GM12878 (cell line): ENCODE data around the gene SMARCA4. TPM values are rescaled to one million over a fixed set of nuclear protein-coding genes. Genes with fewer than 3 reads are reported as not detected.

ENCODE experiments used
- BMI1 ChIP-seq: fragments of 450-650 bp; IDR thresholded peaks from 2 replicates; pipeline ENCODE4 v1.6.1; 2016; ENCODE audit warnings: mild to moderate bottlenecking, moderate library complexity, borderline replicate concordance
- BRCA1 ChIP-seq: IDR thresholded peaks from 2 replicates; pipeline ENCODE4 v1.6.1; 2011; ENCODE audit warnings: low read depth, low read length, improper control_type of control experiment
- IKZF1 ChIP-seq: fragments of 450-650 bp; conservative IDR thresholded peaks from 2 replicates; pipeline ENCODE4 v1.6.1; 2017; ENCODE audit warnings: antibody characterized with exemption, mild to moderate bottlenecking
- IKZF2 ChIP-seq, 2 experiments: fragments of 450-650 bp; IDR thresholded peaks; 2 replicates each; pipeline ENCODE4 v1.6.1; 2017; ENCODE audit warnings: mild to moderate bottlenecking in 2 of 2, moderate library complexity in 2 of 2
- MEF2A ChIP-seq: IDR thresholded peaks from 2 replicates; pipeline ENCODE4 v1.6.1; 2011; ENCODE audit warnings: low read depth, mild to moderate bottlenecking, low read length, moderate library complexity; ENCODE audit not compliant: insufficient read depth
- MXI1 ChIP-seq: fragments of 150-350 bp; IDR thresholded peaks from 2 replicates; pipeline ENCODE4 v1.6.1; 2011; ENCODE audit warnings: low read depth, mild to moderate bottlenecking, inconsistent platforms, low read length, improper control_type of control experiment
- NFYB ChIP-seq: IDR thresholded peaks from 2 replicates; pipeline ENCODE4 v1.6.1; 2011; ENCODE audit warnings: low read depth, mild to moderate bottlenecking, low read length, improper control_type of control experiment, moderate library complexity; ENCODE audit not compliant: insufficient read depth
- NR2F1 ChIP-seq: fragments of 450-650 bp; conservative IDR thresholded peaks from 2 replicates; pipeline ENCODE4 v1.6.1; 2017; ENCODE audit warnings: mild to moderate bottlenecking
- POU2F2 ChIP-seq: IDR thresholded peaks from 3 replicates; pipeline ENCODE4 v1.6.1; 2011; ENCODE audit warnings: low read depth, mild to moderate bottlenecking, low read length, borderline replicate concordance
- SP1 ChIP-seq: IDR thresholded peaks from one replicate; pipeline ENCODE4 v1.6.1; 2011; ENCODE audit warnings: low read depth, low read length
- SREBF1 ChIP-seq: IDR thresholded peaks from 2 replicates; pipeline ENCODE4 v1.6.1; 2012; ENCODE audit warnings: mild to moderate bottlenecking, low read length
- TARDBP ChIP-seq: IDR thresholded peaks from 2 replicates; pipeline ENCODE4 v1.6.1; 2016; ENCODE audit warnings: borderline replicate concordance
- polyA plus RNA-seq, 11 experiments: library from polyadenylated mRNA; depleted of rRNA in 4 of 11; unstranded in 6 of 11; stranded (reverse) in 5 of 11; fragments of >200 nt; fragmentation: Nextera tagmentation in 4 of 11; fragmentation: Illumina TruSeq in 1 of 11; extraction: Ambion mirVana in 4 of 11; extraction: Trizol in 1 of 11; gene quantifications; 1 replicate in 1 of 11; 2 replicates in 10 of 11; pipeline versions ENCODE4 v1.2.1 to v1.2.3, GENCODE V29; 2011 to 2016; ENCODE audit warnings: inconsistent platforms in 2 of 11, missing spikeins in 2 of 11, low read depth in 1 of 11
- total RNA-seq, 4 experiments: library from RNA; depleted of rRNA in 3 of 4; stranded (reverse); fragments of >200 nt in 3 of 4; fragmentation: Illumina TruSeq in 1 of 4; extraction: Trizol in 1 of 4; gene quantifications; 2 replicates each; pipeline versions ENCODE4 v1.2.1 to v1.2.3, GENCODE V29; 2013 to 2021
- TF ChIP-seq, protein P1 (sequence below): IDR thresholded peaks from 2 replicates; pipeline ENCODE4 v1.6.1; 2012; ENCODE audit warnings: mild to moderate bottlenecking, low read depth, low read length
- TF ChIP-seq, protein P2 (sequence below): fragments of 450-650 bp; IDR thresholded peaks from 2 replicates; pipeline ENCODE4 v1.6.1; 2018; ENCODE audit warnings: borderline replicate concordance, mild to moderate bottlenecking; ENCODE audit not compliant: partially characterized antibody
- TF ChIP-seq, protein P3 (sequence below): fragments of 450-650 bp; IDR thresholded peaks from 2 replicates; pipeline ENCODE4 v1.6.1; 2016; ENCODE audit warnings: mild to moderate bottlenecking
- TF ChIP-seq, protein P4 (sequence below): fragments of 450-650 bp; IDR thresholded peaks from 2 replicates; pipeline ENCODE4 v1.6.1; 2017; ENCODE audit warnings: mild to moderate bottlenecking, moderate library complexity

The SMARCA4 gene
- total and polyA plus RNA-seq, 10 of the 15 experiments (the other 5 are each of a cell fraction or from before 2014, with no cell fraction given): 22.4 to 175 (median 57.4) TPM

DNA sequence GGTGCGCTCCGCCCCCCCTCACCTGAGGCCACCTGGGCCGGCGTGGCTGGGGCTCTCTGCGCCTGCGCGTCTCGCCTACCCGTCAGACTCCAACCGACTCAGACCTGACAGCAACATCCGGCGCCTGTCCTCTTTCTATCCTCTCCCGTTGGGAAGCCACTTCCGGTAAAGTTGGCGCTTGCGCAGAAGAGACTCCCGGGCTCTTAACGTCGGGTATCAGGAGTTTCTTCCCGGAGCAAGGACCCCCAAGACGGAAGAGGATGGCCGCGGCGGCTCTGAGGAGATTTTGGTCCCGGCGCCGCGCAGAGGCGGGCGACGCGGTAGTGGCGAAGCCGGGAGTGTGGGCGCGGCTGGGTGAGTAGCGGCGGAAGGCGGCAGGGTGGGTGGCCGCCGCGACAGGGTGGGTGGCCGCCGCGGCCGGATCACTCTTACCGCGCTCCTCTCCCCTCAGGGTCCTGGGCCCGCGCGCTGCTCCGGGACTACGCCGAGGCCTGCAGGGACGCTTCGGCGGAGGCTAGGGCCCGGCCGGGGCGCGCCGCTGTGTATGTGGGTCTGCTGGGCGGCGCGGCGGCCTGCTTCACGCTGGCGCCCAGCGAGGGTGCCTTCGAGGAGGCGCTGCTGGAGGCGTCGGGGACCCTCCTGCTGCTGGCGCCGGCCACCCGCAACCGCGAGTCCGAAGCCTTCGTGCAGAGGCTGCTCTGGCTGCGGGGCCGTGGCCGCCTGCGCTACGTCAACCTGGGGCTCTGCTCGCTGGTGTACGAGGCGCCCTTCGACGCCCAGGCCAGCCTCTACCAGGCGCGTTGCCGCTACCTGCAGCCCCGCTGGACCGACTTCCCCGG, 32.0 kb upstream of the SMARCA4 start, which contains the start of the genes TIMM29 and YIPF2 (continued):
- TF ChIP-seq, protein P1, sequence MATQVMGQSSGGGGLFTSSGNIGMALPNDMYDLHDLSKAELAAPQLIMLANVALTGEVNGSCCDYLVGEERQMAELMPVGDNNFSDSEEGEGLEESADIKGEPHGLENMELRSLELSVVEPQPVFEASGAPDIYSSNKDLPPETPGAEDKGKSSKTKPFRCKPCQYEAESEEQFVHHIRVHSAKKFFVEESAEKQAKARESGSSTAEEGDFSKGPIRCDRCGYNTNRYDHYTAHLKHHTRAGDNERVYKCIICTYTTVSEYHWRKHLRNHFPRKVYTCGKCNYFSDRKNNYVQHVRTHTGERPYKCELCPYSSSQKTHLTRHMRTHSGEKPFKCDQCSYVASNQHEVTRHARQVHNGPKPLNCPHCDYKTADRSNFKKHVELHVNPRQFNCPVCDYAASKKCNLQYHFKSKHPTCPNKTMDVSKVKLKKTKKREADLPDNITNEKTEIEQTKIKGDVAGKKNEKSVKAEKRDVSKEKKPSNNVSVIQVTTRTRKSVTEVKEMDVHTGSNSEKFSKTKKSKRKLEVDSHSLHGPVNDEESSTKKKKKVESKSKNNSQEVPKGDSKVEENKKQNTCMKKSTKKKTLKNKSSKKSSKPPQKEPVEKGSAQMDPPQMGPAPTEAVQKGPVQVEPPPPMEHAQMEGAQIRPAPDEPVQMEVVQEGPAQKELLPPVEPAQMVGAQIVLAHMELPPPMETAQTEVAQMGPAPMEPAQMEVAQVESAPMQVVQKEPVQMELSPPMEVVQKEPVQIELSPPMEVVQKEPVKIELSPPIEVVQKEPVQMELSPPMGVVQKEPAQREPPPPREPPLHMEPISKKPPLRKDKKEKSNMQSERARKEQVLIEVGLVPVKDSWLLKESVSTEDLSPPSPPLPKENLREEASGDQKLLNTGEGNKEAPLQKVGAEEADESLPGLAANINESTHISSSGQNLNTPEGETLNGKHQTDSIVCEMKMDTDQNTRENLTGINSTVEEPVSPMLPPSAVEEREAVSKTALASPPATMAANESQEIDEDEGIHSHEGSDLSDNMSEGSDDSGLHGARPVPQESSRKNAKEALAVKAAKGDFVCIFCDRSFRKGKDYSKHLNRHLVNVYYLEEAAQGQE: no peak
- TF ChIP-seq SP1 (peak; percentile 58), POU2F2 (peak; percentile 82), MEF2A (peak; percentile 73), IKZF1 (peak; percentile 95), SREBF1 (peak; percentile 80), IKZF2 (IDR thresholded peaks at IDR 0.05) (peak; percentile 22 to 35; a peak in 1 of 4 replicates), TARDBP (peak; percentile 84), BMI1 (no peak), MXI1 (peak; percentile 89), NFYB (no peak), NR2F1 (no peak), BRCA1 (no peak)
- TF ChIP-seq, protein P2, sequence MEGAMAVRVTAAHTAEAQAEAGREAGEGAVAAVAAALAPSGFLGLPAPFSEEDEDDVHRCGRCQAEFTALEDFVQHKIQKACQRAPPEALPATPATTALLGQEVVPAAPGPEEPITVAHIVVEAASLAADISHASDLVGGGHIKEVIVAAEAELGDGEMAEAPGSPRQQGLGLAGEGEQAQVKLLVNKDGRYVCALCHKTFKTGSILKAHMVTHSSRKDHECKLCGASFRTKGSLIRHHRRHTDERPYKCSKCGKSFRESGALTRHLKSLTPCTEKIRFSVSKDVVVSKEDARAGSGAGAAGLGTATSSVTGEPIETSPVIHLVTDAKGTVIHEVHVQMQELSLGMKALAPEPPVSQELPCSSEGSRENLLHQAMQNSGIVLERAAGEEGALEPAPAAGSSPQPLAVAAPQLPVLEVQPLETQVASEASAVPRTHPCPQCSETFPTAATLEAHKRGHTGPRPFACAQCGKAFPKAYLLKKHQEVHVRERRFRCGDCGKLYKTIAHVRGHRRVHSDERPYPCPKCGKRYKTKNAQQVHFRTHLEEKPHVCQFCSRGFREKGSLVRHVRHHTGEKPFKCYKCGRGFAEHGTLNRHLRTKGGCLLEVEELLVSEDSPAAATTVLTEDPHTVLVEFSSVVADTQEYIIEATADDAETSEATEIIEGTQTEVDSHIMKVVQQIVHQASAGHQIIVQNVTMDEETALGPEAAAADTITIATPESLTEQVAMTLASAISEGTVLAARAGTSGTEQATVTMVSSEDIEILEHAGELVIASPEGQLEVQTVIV: peak; percentile 76
- TF ChIP-seq, protein P3, sequence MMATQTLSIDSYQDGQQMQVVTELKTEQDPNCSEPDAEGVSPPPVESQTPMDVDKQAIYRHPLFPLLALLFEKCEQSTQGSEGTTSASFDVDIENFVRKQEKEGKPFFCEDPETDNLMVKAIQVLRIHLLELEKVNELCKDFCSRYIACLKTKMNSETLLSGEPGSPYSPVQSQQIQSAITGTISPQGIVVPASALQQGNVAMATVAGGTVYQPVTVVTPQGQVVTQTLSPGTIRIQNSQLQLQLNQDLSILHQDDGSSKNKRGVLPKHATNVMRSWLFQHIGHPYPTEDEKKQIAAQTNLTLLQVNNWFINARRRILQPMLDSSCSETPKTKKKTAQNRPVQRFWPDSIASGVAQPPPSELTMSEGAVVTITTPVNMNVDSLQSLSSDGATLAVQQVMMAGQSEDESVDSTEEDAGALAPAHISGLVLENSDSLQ: peak; percentile 90
- TF ChIP-seq, protein P4, sequence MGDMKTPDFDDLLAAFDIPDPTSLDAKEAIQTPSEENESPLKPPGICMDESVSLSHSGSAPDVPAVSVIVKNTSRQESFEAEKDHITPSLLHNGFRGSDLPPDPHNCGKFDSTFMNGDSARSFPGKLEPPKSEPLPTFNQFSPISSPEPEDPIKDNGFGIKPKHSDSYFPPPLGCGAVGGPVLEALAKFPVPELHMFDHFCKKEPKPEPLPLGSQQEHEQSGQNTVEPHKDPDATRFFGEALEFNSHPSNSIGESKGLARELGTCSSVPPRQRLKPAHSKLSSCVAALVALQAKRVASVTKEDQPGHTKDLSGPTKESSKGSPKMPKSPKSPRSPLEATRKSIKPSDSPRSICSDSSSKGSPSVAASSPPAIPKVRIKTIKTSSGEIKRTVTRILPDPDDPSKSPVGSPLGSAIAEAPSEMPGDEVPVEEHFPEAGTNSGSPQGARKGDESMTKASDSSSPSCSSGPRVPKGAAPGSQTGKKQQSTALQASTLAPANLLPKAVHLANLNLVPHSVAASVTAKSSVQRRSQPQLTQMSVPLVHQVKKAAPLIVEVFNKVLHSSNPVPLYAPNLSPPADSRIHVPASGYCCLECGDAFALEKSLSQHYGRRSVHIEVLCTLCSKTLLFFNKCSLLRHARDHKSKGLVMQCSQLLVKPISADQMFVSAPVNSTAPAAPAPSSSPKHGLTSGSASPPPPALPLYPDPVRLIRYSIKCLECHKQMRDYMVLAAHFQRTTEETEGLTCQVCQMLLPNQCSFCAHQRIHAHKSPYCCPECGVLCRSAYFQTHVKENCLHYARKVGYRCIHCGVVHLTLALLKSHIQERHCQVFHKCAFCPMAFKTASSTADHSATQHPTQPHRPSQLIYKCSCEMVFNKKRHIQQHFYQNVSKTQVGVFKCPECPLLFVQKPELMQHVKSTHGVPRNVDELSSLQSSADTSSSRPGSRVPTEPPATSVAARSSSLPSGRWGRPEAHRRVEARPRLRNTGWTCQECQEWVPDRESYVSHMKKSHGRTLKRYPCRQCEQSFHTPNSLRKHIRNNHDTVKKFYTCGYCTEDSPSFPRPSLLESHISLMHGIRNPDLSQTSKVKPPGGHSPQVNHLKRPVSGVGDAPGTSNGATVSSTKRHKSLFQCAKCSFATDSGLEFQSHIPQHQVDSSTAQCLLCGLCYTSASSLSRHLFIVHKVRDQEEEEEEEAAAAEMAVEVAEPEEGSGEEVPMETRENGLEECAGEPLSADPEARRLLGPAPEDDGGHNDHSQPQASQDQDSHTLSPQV: no peak
